HCT116 (cell line): ENCODE results near the gene ADIG.

Source experiments
- ATF3 ChIP-seq: IDR thresholded peaks from 2 replicates; pipeline ENCODE4 v1.6.1; 2012
- CEBPB ChIP-seq: IDR thresholded peaks from 2 replicates; pipeline ENCODE4 v1.6.1; 2012; ENCODE audit warnings: low read depth
- CTCF ChIP-seq, 3 experiments: fragments of 200-600 bp in 1 of 3; sonication (generic) in 1 of 3; IDR thresholded peaks in 2 of 3; conservative IDR thresholded peaks in 1 of 3; 2 replicates each; pipeline ENCODE4 v1.5.1; 2012 to 2017; ENCODE audit warnings: low read depth in 2 of 3, low read length in 2 of 3, antibody characterized with exemption in 1 of 3, borderline replicate concordance in 1 of 3, control low read depth in 1 of 3, mild to moderate bottlenecking in 1 of 3, mixed read lengths in 1 of 3, mixed run types in 1 of 3, moderate library complexity in 1 of 3; ENCODE audit not compliant: insufficient read depth in 1 of 3
- EZH2 ChIP-seq: fragments of 200-600 bp; sonication (generic); IDR thresholded peaks from 2 replicates; pipeline ENCODE4 v1.6.1; 2017; ENCODE audit warnings: antibody characterized with exemption, mixed run types
- EZH2phosphoT487 ChIP-seq: fragments of 200-600 bp; IDR thresholded peaks from 2 replicates; pipeline ENCODE4 v1.6.1; 2018; ENCODE audit warnings: antibody characterized with exemption, borderline replicate concordance
- MAX ChIP-seq: IDR thresholded peaks from 2 replicates; pipeline ENCODE4 v1.6.1; 2012
- POLR2A ChIP-seq: IDR thresholded peaks from 2 replicates; pipeline ENCODE4 v1.7.0; 2011; ENCODE audit warnings: borderline replicate concordance; ENCODE audit not compliant: insufficient read depth, insufficient read length; ENCODE audit errors: extremely low read depth
- RAD21 ChIP-seq: IDR thresholded peaks from 2 replicates; pipeline ENCODE4 v1.6.1; 2012; ENCODE audit warnings: low read depth, mild to moderate bottlenecking
- SIN3A ChIP-seq: IDR thresholded peaks from 2 replicates; pipeline ENCODE4 v1.6.1; 2012; ENCODE audit warnings: low read depth
- ZFX ChIP-seq: fragments of 450-650 bp; IDR thresholded peaks from 2 replicates; pipeline ENCODE4 v1.6.1; 2017

GRCh38 chr20:38581013-38581412 lies at the start of gene ADIG:
- TF ChIP-seq CTCF (IDR thresholded peaks at IDR 0.05 in 2 of 3, conservative IDR thresholded peaks at IDR 0.05 in 1 of 3; ENCODE audit: borderline replicate concordance in 1 of 3, insufficient read depth in 1 of 3, low read depth in 2 of 3, low read length in 2 of 3), result no peak
- TF ChIP-seq POLR2A, result no peak
- TF ChIP-seq ATF3, result no peak
- no peak for TF ChIP-seq EZH2phosphoT487
- no peak for TF ChIP-seq MAX
- TF ChIP-seq CEBPB, result no peak
- TF ChIP-seq SIN3A, result no peak
- TF ChIP-seq ZFX, result no peak
- no peak for TF ChIP-seq RAD21
- no peak for TF ChIP-seq EZH2
